WTC11 (cell line): ENCODE measurements around the gene OIT3.

ENCODE experiments used
- ATF1 ChIP-seq: sonication (generic); formaldehyde crosslinking; IDR thresholded peaks from 2 replicates; pipeline ENCODE4 v1.8.1; 2023; ENCODE audit warnings: mild to moderate bottlenecking, moderate library complexity, missing genetic modification reagents
- CREB1 ChIP-seq: sonication (generic); formaldehyde crosslinking; IDR thresholded peaks from 2 replicates; pipeline ENCODE4 v1.8.0; 2023; ENCODE audit warnings: mild to moderate bottlenecking, missing genetic modification reagents
- CTCF ChIP-seq: fragments of 200-600 bp; IDR thresholded peaks from 2 replicates; pipeline ENCODE4 v1.8.0; 2022; ENCODE audit warnings: antibody characterized with exemption
- ELF4 ChIP-seq: sonication (generic); formaldehyde crosslinking; IDR thresholded peaks from 2 replicates; pipeline ENCODE4 v1.8.1; 2022; ENCODE audit warnings: low read depth, mild to moderate bottlenecking, moderate library complexity, missing genetic modification reagents
- EMX1 ChIP-seq: fragments of 250-450 bp; sonication (Bioruptor Pico); IDR thresholded peaks from 2 replicates; pipeline ENCODE4 v1.8.0; 2021; ENCODE audit warnings: mild to moderate bottlenecking
- MAX ChIP-seq: sonication (generic); formaldehyde crosslinking; IDR thresholded peaks from 2 replicates; pipeline ENCODE4 v1.8.0; 2022; ENCODE audit warnings: mild to moderate bottlenecking, missing genetic modification reagents
- MYBL2 ChIP-seq: sonication (generic); formaldehyde crosslinking; IDR thresholded peaks from 2 replicates; pipeline ENCODE4 v1.8.1; 2023; ENCODE audit warnings: mild to moderate bottlenecking, moderate library complexity, missing genetic modification reagents
- NFE2L1 ChIP-seq: sonication (generic); formaldehyde crosslinking; IDR thresholded peaks from 2 replicates; pipeline ENCODE4 v1.8.1; 2023; ENCODE audit warnings: missing genetic modification reagents
- NR3C1 ChIP-seq: sonication (generic); formaldehyde crosslinking; conservative IDR thresholded peaks from 2 replicates; pipeline ENCODE4 v1.8.1; 2023; ENCODE audit warnings: low read depth, mild to moderate bottlenecking, missing genetic modification reagents
- PRRX2 ChIP-seq: fragments of 250-450 bp; sonication (Bioruptor Pico); IDR thresholded peaks from 2 replicates; pipeline ENCODE4 v1.8.0; 2021; ENCODE audit warnings: mild to moderate bottlenecking
- USF1 ChIP-seq: sonication (generic); formaldehyde crosslinking; IDR thresholded peaks from 2 replicates; pipeline ENCODE4 v1.8.0; 2022; ENCODE audit warnings: mild to moderate bottlenecking, missing genetic modification reagents
- USF2 ChIP-seq: sonication (generic); formaldehyde crosslinking; IDR thresholded peaks from 2 replicates; pipeline ENCODE4 v1.8.1; 2023; ENCODE audit warnings: mild to moderate bottlenecking, missing genetic modification reagents, moderate library complexity
- ZNF121 ChIP-seq: sonication (generic); formaldehyde crosslinking; IDR thresholded peaks from 2 replicates; pipeline ENCODE4 v1.8.0; 2023; ENCODE audit warnings: missing genetic modification reagents
- ZNF512 ChIP-seq: sonication (generic); formaldehyde crosslinking; IDR thresholded peaks from 2 replicates; pipeline ENCODE4 v1.8.1; 2022; ENCODE audit warnings: missing genetic modification reagents, borderline replicate concordance

GRCh38 chr10:72952642-72953158 is 59.2 kb downstream of the OIT3 start:
- TF ChIP-seq EMX1 (CRISPR knock-in tag) (no peak), CTCF (no peak), ATF1 (CRISPR knock-in tag) (no peak), USF2 (CRISPR knock-in tag) (no peak), NR3C1 (no peak), CREB1 (CRISPR knock-in tag) (no peak), NFE2L1 (CRISPR knock-in tag) (no peak), USF1 (no peak), MAX (CRISPR knock-in tag) (no peak), ZNF121 (no peak), ELF4 (no peak), ZNF512 (no peak), MYBL2 (CRISPR knock-in tag) (no peak), PRRX2 (CRISPR knock-in tag) (no peak)
